H54 (cell line): ENCODE results near the gene BATF.

Source experiments
- DNase-seq: peaks from one replicate; pipeline ENCODE4 v3.0.0; 2011; ENCODE audit warnings: low spot score, mixed read lengths; ENCODE audit not compliant: insufficient read length
- FAIRE-seq: peaks from 3 replicates; lab custom pipeline; 2011; peaks lifted over from hg19 to GRCh38; lab: Jason Lieb, UNC
- POLR2A ChIP-seq: IDR thresholded peaks from 2 replicates; pipeline ENCODE4 v1.6.1; 2011; ENCODE audit warnings: low read depth, mild to moderate bottlenecking, low read length

BATF gene

GRCh38 chr14:75514673-75515628 is 7.3 kb upstream of the BATF start:
- FAIRE-seq (no peak), DNase-seq (no peak)
- no peak for TF ChIP-seq POLR2A

- DNase-seq (no peak), FAIRE-seq (no peak)
- TF ChIP-seq POLR2A, result no peak
Measured at GRCh38 chr14:75515629-75515996, 6.7 kb upstream of the BATF start.

- TF ChIP-seq POLR2A, result no peak
- no peak for FAIRE-seq
- DNase-seq, result no peak
Measured at GRCh38 chr14:75518625-75519024, 3.6 kb upstream of the BATF start.

GRCh38 chr14:75519394-75519793 is 2.9 kb upstream of the BATF start:
- DNase-seq, result no peak
- no peak for FAIRE-seq
- no peak for TF ChIP-seq POLR2A

GRCh38 chr14:75519826-75520728 is 2.2 kb upstream of the BATF start:
- TF ChIP-seq POLR2A, result no peak
- DNase-seq, result no peak
- FAIRE-seq, result peak; percentile 20

- DNase-seq (no peak), FAIRE-seq (no peak)
- TF ChIP-seq POLR2A, result no peak
Measured at GRCh38 chr14:75520852-75521251, 1.4 kb upstream of the BATF start.

GRCh38 chr14:75521415-75522199 is 662 bp upstream of the BATF start:
- DNase-seq (no peak), FAIRE-seq (no peak)
- TF ChIP-seq POLR2A, result no peak

- no peak for TF ChIP-seq POLR2A
- DNase-seq, result no peak
- no peak for FAIRE-seq
Measured at GRCh38 chr14:75522983-75523318, 682 bp downstream of the BATF start.

GRCh38 chr14:75523771-75524171 is 1.5 kb downstream of the BATF start:
- no peak for TF ChIP-seq POLR2A
- no peak for DNase-seq
- no peak for FAIRE-seq

- no peak for FAIRE-seq
- DNase-seq, result no peak
- no peak for TF ChIP-seq POLR2A
Measured at GRCh38 chr14:75525969-75526368, 3.7 kb downstream of the BATF start.

- FAIRE-seq (no peak), DNase-seq (no peak)
- no peak for TF ChIP-seq POLR2A
Measured at GRCh38 chr14:75527449-75528163, 5.3 kb downstream of the BATF start.

- FAIRE-seq (no peak), DNase-seq (no peak)
- no peak for TF ChIP-seq POLR2A
Measured at GRCh38 chr14:75531256-75531655, 9.0 kb downstream of the BATF start.
